GM10248 (cell line): ENCODE data around the gene MAP1B.

Experiments
- CTCF ChIA-PET: fragments of 300-600 bp; sonication (Branson Sonifier 250); formaldehyde crosslinking; extraction: SDS; loops from one replicate; lab custom pipeline; 2021; ENCODE audit warnings: antibody characterized with exemption; lab: Yijun Ruan, JAX
- POLR2A ChIA-PET: fragments of 350-650 bp; sonication (Branson Sonifier 250); formaldehyde crosslinking; extraction: SDS; loops from one replicate; lab custom pipeline; 2020; ENCODE audit warnings: antibody characterized with exemption; lab: Yijun Ruan, JAX
- DNase-seq: peaks from one replicate; pipeline ENCODE4 v3.0.0; 2012; ENCODE audit errors: extremely low spot score
- CTCF ChIP-seq: IDR thresholded peaks from 2 replicates; pipeline ENCODE4 v1.5.1; 2012; ENCODE audit warnings: mild to moderate bottlenecking, low read depth; ENCODE audit errors: extremely low read depth, missing control alignments, control extremely low read depth

Gene MAP1B

GRCh38 chr5:72213482-72213881, 106.2 kb downstream of the MAP1B start:
- POLR2A ChIA-PET, result no interaction called here
- CTCF ChIA-PET, result interaction anchor here (1.0 to 2.2 kb wide), 3 partner anchors 9 to 33 kb away, joined by 3 to 6 read pairs (median 3); no protein-coding TSS in a partner anchor
- DNase-seq, result no peak
- no peak for TF ChIP-seq CTCF

- TF ChIP-seq CTCF, result no peak
- POLR2A ChIA-PET, result no interaction called here
- CTCF ChIA-PET, result interaction anchor here (1.3 to 2.2 kb wide), 2 partner anchors 9 to 15 kb away, joined by 3 to 6 read pairs; no protein-coding TSS in a partner anchor
- no peak for DNase-seq
Measured at GRCh38 chr5:72214168-72214567, 106.9 kb downstream of the MAP1B start.

GRCh38 chr5:72216756-72217155, 109.5 kb downstream of the MAP1B start:
- POLR2A ChIA-PET, result no interaction called here
- no peak for DNase-seq
- CTCF ChIA-PET, result interaction anchor here (0.8 to 2.3 kb wide), 5 partner anchors 9 to 66 kb away, joined by 3 to 6 read pairs (median 4); no protein-coding TSS in a partner anchor
- no peak for TF ChIP-seq CTCF

GRCh38 chr5:72221099-72221498, 113.8 kb downstream of the MAP1B start:
- no peak for TF ChIP-seq CTCF
- POLR2A ChIA-PET, result no interaction called here

GRCh38 chr5:72221541-72221940, 114.3 kb downstream of the MAP1B start:
- CTCF ChIA-PET, result interaction anchor here (0.9 to 1.3 kb wide), 2 partner anchors 16 to 61 kb away, joined by 3 read pairs; no protein-coding TSS in a partner anchor
- POLR2A ChIA-PET, result no interaction called here
- no peak for DNase-seq
- TF ChIP-seq CTCF, result no peak

More at GRCh38 chr5:72221099-72221498, 113.8 kb downstream of the MAP1B start:
- CTCF ChIA-PET, result interaction anchor here (1.3 kb wide), 1 partner anchor 61 kb away, joined by 3 read pairs; no protein-coding TSS in a partner anchor
- DNase-seq, result no peak

GRCh38 chr5:72222521-72222920, 115.2 kb downstream of the MAP1B start:
- DNase-seq, result no peak
- no peak for TF ChIP-seq CTCF
- ChIA-PET POLR2A (no interaction called here), CTCF (interaction anchor here (0.7 to 1.3 kb wide), 4 partner anchors 9 to 60 kb away, joined by 3 read pairs; no protein-coding TSS in a partner anchor)

GRCh38 chr5:72223371-72223770, 116.1 kb downstream of the MAP1B start:
- no peak for TF ChIP-seq CTCF
- ChIA-PET POLR2A (no interaction called here), CTCF (interaction anchor here (0.9 to 1.6 kb wide), 5 partner anchors 9 to 57 kb away, joined by 3 to 4 read pairs (median 3); no protein-coding TSS in a partner anchor)
- DNase-seq, result no peak
